ENCODE data around the gene MYO16.
"Not testable (repeated sequence)": the region's sequence is repeated elsewhere in the genome, so short reads cannot be mapped to it uniquely, and the experiment has no call there.

Gene MYO16

GRCh38 chr13:109215377-109215776 lies 586.0 kb downstream of the MYO16 start:
- H3K9ac ChIP-seq (ENCODE audit: low read depth, low read length): no peak overlapping the region
- no peaks in the 10 kb centered on the region for H3K27me3 ChIP-seq (ENCODE audit: control insufficient read depth, insufficient read depth, low read length)
- H3K4me3 ChIP-seq (ENCODE audit: low read depth, low read length): no peak overlapping the region
- H3K36me3 ChIP-seq (ENCODE audit: control insufficient read depth, insufficient read depth, low read length): no peaks in the 10 kb centered on the region
- H3K9me3 ChIP-seq (ENCODE audit: control insufficient read depth, insufficient read depth, low read length): no peaks in the 10 kb centered on the region
- no peaks in the 10 kb centered on the region for H3K4me1 ChIP-seq (ENCODE audit: control insufficient read depth, insufficient read depth, low read length)

GRCh38 chr13:109217510-109217909 lies 588.1 kb downstream of the MYO16 start:
- H3K36me3 ChIP-seq (ENCODE audit: control insufficient read depth, insufficient read depth, low read length); H3K9ac ChIP-seq (ENCODE audit: low read depth, low read length); H3K9me3 ChIP-seq (ENCODE audit: control insufficient read depth, insufficient read depth, low read length); H3K27me3 ChIP-seq (ENCODE audit: control insufficient read depth, insufficient read depth, low read length); H3K4me1 ChIP-seq (ENCODE audit: control insufficient read depth, insufficient read depth, low read length); H3K4me3 ChIP-seq (ENCODE audit: low read depth, low read length): not testable (repeated sequence)

GRCh38 chr13:109220631-109221030 lies 591.2 kb downstream of the MYO16 start:
- no peaks in the 10 kb centered on the region for H3K9me3 ChIP-seq (ENCODE audit: control insufficient read depth, insufficient read depth, low read length)
- no peaks in the 10 kb centered on the region for H3K36me3 ChIP-seq (ENCODE audit: control insufficient read depth, insufficient read depth, low read length)
- H3K27me3 ChIP-seq (ENCODE audit: control insufficient read depth, insufficient read depth, low read length): no peaks in the 10 kb centered on the region
- no peaks in the 10 kb centered on the region for H3K4me1 ChIP-seq (ENCODE audit: control insufficient read depth, insufficient read depth, low read length)
- no peak overlapping the region for H3K9ac ChIP-seq (ENCODE audit: low read depth, low read length)
- H3K4me3 ChIP-seq (ENCODE audit: low read depth, low read length): no peak overlapping the region

- H3K27me3 ChIP-seq (ENCODE audit: control insufficient read depth, insufficient read depth, low read length): no peaks in the 10 kb centered on the region
- H3K4me1 ChIP-seq (ENCODE audit: control insufficient read depth, insufficient read depth, low read length): no peaks in the 10 kb centered on the region
- no peak overlapping the region for H3K4me3 ChIP-seq (ENCODE audit: low read depth, low read length)
- H3K36me3 ChIP-seq (ENCODE audit: control insufficient read depth, insufficient read depth, low read length): no peaks in the 10 kb centered on the region
- no peak overlapping the region for H3K9ac ChIP-seq (ENCODE audit: low read depth, low read length)
- no peaks in the 10 kb centered on the region for H3K9me3 ChIP-seq (ENCODE audit: control insufficient read depth, insufficient read depth, low read length)
Observed at GRCh38 chr13:109224033-109224432, 594.6 kb downstream of the MYO16 start.

- Histone ChIP-seq H3K36me3 (ENCODE audit: control insufficient read depth, insufficient read depth, low read length) (peaks cover 4% of the 10 kb centered on the region), H3K4me3 (ENCODE audit: low read depth, low read length) (no peak overlapping the region), H3K9ac (ENCODE audit: low read depth, low read length) (no peak overlapping the region), H3K9me3 (ENCODE audit: control insufficient read depth, insufficient read depth, low read length) (no peaks in the 10 kb centered on the region), H3K4me1 (ENCODE audit: control insufficient read depth, insufficient read depth, low read length) (no peaks in the 10 kb centered on the region), H3K27me3 (ENCODE audit: control insufficient read depth, insufficient read depth, low read length) (no peaks in the 10 kb centered on the region)
Observed at GRCh38 chr13:109226631-109227030, 597.2 kb downstream of the MYO16 start.

- H3K9me3 ChIP-seq (ENCODE audit: control insufficient read depth, insufficient read depth, low read length): no peaks in the 10 kb centered on the region
- no peak overlapping the region for H3K4me3 ChIP-seq (ENCODE audit: low read depth, low read length)
- H3K9ac ChIP-seq (ENCODE audit: low read depth, low read length): no peak overlapping the region
- H3K4me1 ChIP-seq (ENCODE audit: control insufficient read depth, insufficient read depth, low read length): no peaks in the 10 kb centered on the region
- H3K27me3 ChIP-seq (ENCODE audit: control insufficient read depth, insufficient read depth, low read length): no peaks in the 10 kb centered on the region
- H3K36me3 ChIP-seq (ENCODE audit: control insufficient read depth, insufficient read depth, low read length): peaks cover 4% of the 10 kb centered on the region
Observed at GRCh38 chr13:109227344-109227940, 598.0 kb downstream of the MYO16 start.

GRCh38 chr13:109228211-109228610 lies 598.8 kb downstream of the MYO16 start:
- Histone ChIP-seq H3K36me3 (ENCODE audit: control insufficient read depth, insufficient read depth, low read length) (peaks cover 4% of the 10 kb centered on the region), H3K4me3 (ENCODE audit: low read depth, low read length) (no peak overlapping the region), H3K4me1 (ENCODE audit: control insufficient read depth, insufficient read depth, low read length) (no peaks in the 10 kb centered on the region), H3K9me3 (ENCODE audit: control insufficient read depth, insufficient read depth, low read length) (no peaks in the 10 kb centered on the region), H3K9ac (ENCODE audit: low read depth, low read length) (no peak overlapping the region), H3K27me3 (ENCODE audit: control insufficient read depth, insufficient read depth, low read length) (no peaks in the 10 kb centered on the region)

GRCh38 chr13:109231888-109232287 lies 602.5 kb downstream of the MYO16 start:
- no peak overlapping the region for H3K9ac ChIP-seq (ENCODE audit: low read depth, low read length)
- H3K4me3 ChIP-seq (ENCODE audit: low read depth, low read length): no peak overlapping the region
- H3K36me3 ChIP-seq (ENCODE audit: control insufficient read depth, insufficient read depth, low read length): peaks cover 4% of the 10 kb centered on the region
- no peaks in the 10 kb centered on the region for H3K4me1 ChIP-seq (ENCODE audit: control insufficient read depth, insufficient read depth, low read length)
- no peaks in the 10 kb centered on the region for H3K27me3 ChIP-seq (ENCODE audit: control insufficient read depth, insufficient read depth, low read length)
- H3K9me3 ChIP-seq (ENCODE audit: control insufficient read depth, insufficient read depth, low read length): no peaks in the 10 kb centered on the region

GRCh38 chr13:109233293-109233692 lies 603.9 kb downstream of the MYO16 start:
- Histone ChIP-seq H3K27me3 (ENCODE audit: control insufficient read depth, insufficient read depth, low read length) (no peaks in the 10 kb centered on the region), H3K9ac (ENCODE audit: low read depth, low read length) (no peak overlapping the region), H3K36me3 (ENCODE audit: control insufficient read depth, insufficient read depth, low read length) (peaks cover 4% of the 10 kb centered on the region), H3K4me1 (ENCODE audit: control insufficient read depth, insufficient read depth, low read length) (no peaks in the 10 kb centered on the region), H3K9me3 (ENCODE audit: control insufficient read depth, insufficient read depth, low read length) (no peaks in the 10 kb centered on the region), H3K4me3 (ENCODE audit: low read depth, low read length) (no peak overlapping the region)

- H3K9ac ChIP-seq (ENCODE audit: low read depth, low read length): no peak overlapping the region
- no peaks in the 10 kb centered on the region for H3K9me3 ChIP-seq (ENCODE audit: control insufficient read depth, insufficient read depth, low read length)
- no peaks in the 10 kb centered on the region for H3K4me1 ChIP-seq (ENCODE audit: control insufficient read depth, insufficient read depth, low read length)
- H3K36me3 ChIP-seq (ENCODE audit: control insufficient read depth, insufficient read depth, low read length): no peaks in the 10 kb centered on the region
- no peak overlapping the region for H3K4me3 ChIP-seq (ENCODE audit: low read depth, low read length)
- H3K27me3 ChIP-seq (ENCODE audit: control insufficient read depth, insufficient read depth, low read length): no peaks in the 10 kb centered on the region
Observed at GRCh38 chr13:109235901-109236300, 606.5 kb downstream of the MYO16 start.

GRCh38 chr13:109241160-109241559 lies 611.7 kb downstream of the MYO16 start:
- Histone ChIP-seq H3K9me3 (ENCODE audit: control insufficient read depth, insufficient read depth, low read length) (no peaks in the 10 kb centered on the region), H3K27me3 (ENCODE audit: control insufficient read depth, insufficient read depth, low read length) (no peaks in the 10 kb centered on the region), H3K4me3 (ENCODE audit: low read depth, low read length) (no peak overlapping the region), H3K9ac (ENCODE audit: low read depth, low read length) (no peak overlapping the region), H3K36me3 (ENCODE audit: control insufficient read depth, insufficient read depth, low read length) (no peaks in the 10 kb centered on the region), H3K4me1 (ENCODE audit: control insufficient read depth, insufficient read depth, low read length) (no peaks in the 10 kb centered on the region)

- H3K9me3 ChIP-seq (ENCODE audit: control insufficient read depth, insufficient read depth, low read length): no peaks in the 10 kb centered on the region
Observed at GRCh38 chr13:109243311-109243951, 614.0 kb downstream of the MYO16 start.

More at GRCh38 chr13:109243311-109243951, 614.0 kb downstream of the MYO16 start:
- Histone ChIP-seq H3K27me3 (ENCODE audit: control insufficient read depth, insufficient read depth, low read length) (no peaks in the 10 kb centered on the region), H3K9ac (ENCODE audit: low read depth, low read length) (no peak overlapping the region), H3K4me3 (ENCODE audit: low read depth, low read length) (no peak overlapping the region), H3K4me1 (ENCODE audit: control insufficient read depth, insufficient read depth, low read length) (no peaks in the 10 kb centered on the region), H3K36me3 (ENCODE audit: control insufficient read depth, insufficient read depth, low read length) (no peaks in the 10 kb centered on the region)

Measured in iPS-15b (cell line).